ENCODE results near the gene SRSF8.

DNA sequence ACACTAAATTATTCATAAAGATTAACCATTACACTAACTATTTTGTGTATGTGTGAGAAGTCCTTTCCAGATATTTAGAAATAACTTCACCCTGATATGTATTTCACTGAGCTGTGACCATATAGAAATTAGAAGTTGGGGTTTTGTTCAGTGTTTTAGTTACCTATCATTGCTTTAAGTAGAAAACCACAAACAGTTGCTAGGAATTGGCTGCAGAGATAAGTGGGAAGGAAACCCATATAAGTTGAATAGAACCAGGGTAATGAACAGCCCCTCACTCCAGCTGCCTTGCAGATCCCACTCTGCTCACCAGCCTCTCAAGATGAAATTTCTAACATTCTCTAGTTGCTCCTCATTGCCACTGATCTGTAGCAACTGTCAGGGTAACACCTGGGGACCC, 10.3 kb downstream of the SRSF8 start:
- TF ChIP-seq, protein P1, sequence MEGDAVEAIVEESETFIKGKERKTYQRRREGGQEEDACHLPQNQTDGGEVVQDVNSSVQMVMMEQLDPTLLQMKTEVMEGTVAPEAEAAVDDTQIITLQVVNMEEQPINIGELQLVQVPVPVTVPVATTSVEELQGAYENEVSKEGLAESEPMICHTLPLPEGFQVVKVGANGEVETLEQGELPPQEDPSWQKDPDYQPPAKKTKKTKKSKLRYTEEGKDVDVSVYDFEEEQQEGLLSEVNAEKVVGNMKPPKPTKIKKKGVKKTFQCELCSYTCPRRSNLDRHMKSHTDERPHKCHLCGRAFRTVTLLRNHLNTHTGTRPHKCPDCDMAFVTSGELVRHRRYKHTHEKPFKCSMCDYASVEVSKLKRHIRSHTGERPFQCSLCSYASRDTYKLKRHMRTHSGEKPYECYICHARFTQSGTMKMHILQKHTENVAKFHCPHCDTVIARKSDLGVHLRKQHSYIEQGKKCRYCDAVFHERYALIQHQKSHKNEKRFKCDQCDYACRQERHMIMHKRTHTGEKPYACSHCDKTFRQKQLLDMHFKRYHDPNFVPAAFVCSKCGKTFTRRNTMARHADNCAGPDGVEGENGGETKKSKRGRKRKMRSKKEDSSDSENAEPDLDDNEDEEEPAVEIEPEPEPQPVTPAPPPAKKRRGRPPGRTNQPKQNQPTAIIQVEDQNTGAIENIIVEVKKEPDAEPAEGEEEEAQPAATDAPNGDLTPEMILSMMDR (IDR thresholded peaks at IDR 0.05) = no peak
- no peak for TF ChIP-seq POLR2A (IDR thresholded peaks at IDR 0.05)
